ENCODE data around the gene SLC25A23. TPM values are rescaled to one million over a fixed set of nuclear protein-coding genes. Genes with fewer than 3 reads are reported as not detected.

Gene SLC25A23
- total RNA-seq, 1 experiment from 2014 or later, result 89.5 TPM

DNA sequence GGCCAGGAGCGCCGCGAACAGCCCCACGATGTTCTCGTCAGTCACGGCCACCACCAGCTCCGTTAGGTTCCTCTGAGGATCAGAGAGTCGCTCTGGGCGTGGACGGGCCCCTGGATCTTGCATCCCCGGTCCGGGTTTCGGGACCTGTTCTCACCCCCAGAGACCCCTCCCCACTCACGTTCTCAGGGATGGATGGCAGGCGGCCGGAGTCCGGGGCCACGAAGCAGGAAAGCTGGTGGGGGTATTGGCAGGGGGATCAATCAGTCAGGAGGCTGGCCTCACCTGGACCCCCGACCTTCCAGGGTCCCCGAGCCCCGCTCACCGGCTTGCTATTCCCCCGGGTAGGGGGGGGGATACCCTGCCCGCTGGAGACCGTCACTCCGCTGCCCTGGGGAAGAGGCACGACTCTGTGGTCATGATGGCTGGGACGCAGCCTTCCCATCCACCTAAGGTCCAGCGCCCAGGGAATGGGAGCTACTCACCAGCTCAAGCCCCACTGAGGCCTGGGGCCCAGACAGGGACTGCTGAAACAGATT is 17.4 kb upstream of the SLC25A23 start:
- BruUV-seq (replicated peaks), result no TSS peak
- POLR2A ChIA-PET, result interaction anchor here (0.6 kb wide), 1 partner anchor 260 kb away, joined by 3 read pairs; no protein-coding TSS in a partner anchor

More for the DNA sequence above, 17.4 kb upstream of the SLC25A23 start:
- CTCF ChIA-PET, result no interaction called here
- ATAC-seq (no peak), DNase-seq (ENCODE audit: low read depth, low spot score) (no peak)
- Histone ChIP-seq H3K9me3 (ENCODE audit: control insufficient read depth in 1 of 2, insufficient read depth in 1 of 2, low read depth in 1 of 2, low read length in 2 of 2) (no peaks in the 10 kb centered on the region), H2AFZ (ENCODE audit: low read depth, low read length, poor library complexity, severe bottlenecking) (no peak overlapping the region), H4K20me1 (ENCODE audit: insufficient read depth) (no peaks in the 10 kb centered on the region), H3K79me2 (ENCODE audit: insufficient read depth, low read length) (no peaks in the 10 kb centered on the region), H3K27me3 (ENCODE audit: insufficient read depth, low read length) (no peaks in the 10 kb centered on the region), H3K4me3 (replicated peaks in 1 of 2; ENCODE audit: low read depth in 1 of 2, low read length in 2 of 2) (no peak overlapping the region), H3K4me1 (ENCODE audit: control insufficient read depth in 1 of 2, insufficient read depth in 2 of 2, low read length in 2 of 2) (peaks cover 8 to 32% of the 10 kb centered on the region in 2 experiments), H3K27ac (ENCODE audit: low read depth, low read length) (no peak overlapping the region), H3K9ac (ENCODE audit: low read length) (no peak overlapping the region), H3K4me2 (ENCODE audit: low read length) (no peak overlapping the region), H3K36me3 (ENCODE audit: control insufficient read depth in 1 of 2, insufficient read depth in 2 of 2, low read length in 2 of 2) (no peaks in the 10 kb centered on the region), H3K9me2 (ENCODE audit: insufficient read depth) (no peaks in the 10 kb centered on the region)
- TF ChIP-seq FOSL1 (IDR thresholded peaks at IDR 0.05; ENCODE audit: low read depth), result no peak
- no peak for TF ChIP-seq POLR2AphosphoS5 (IDR thresholded peaks at IDR 0.05; ENCODE audit: low read depth, low read length)
- no peak for TF ChIP-seq CEBPB (IDR thresholded peaks at IDR 0.05; ENCODE audit: low read depth)
- TF ChIP-seq RAD21 (IDR thresholded peaks at IDR 0.05; ENCODE audit: low read depth), result no peak
- TF ChIP-seq, protein P1, sequence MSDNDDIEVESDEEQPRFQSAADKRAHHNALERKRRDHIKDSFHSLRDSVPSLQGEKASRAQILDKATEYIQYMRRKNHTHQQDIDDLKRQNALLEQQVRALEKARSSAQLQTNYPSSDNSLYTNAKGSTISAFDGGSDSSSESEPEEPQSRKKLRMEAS (IDR thresholded peaks at IDR 0.05), result no peak
- no peak for TF ChIP-seq EGR1 (IDR thresholded peaks at IDR 0.05; ENCODE audit: low read depth)
- TF ChIP-seq JUND (IDR thresholded peaks at IDR 0.05), result no peak
- no peak for TF ChIP-seq ZNF274 (IDR thresholded peaks at IDR 0.05; ENCODE audit: low read depth, low read length)
- no peak for TF ChIP-seq CBX3 (IDR thresholded peaks at IDR 0.05; ENCODE audit: low read depth)
- TF ChIP-seq, protein P2, sequence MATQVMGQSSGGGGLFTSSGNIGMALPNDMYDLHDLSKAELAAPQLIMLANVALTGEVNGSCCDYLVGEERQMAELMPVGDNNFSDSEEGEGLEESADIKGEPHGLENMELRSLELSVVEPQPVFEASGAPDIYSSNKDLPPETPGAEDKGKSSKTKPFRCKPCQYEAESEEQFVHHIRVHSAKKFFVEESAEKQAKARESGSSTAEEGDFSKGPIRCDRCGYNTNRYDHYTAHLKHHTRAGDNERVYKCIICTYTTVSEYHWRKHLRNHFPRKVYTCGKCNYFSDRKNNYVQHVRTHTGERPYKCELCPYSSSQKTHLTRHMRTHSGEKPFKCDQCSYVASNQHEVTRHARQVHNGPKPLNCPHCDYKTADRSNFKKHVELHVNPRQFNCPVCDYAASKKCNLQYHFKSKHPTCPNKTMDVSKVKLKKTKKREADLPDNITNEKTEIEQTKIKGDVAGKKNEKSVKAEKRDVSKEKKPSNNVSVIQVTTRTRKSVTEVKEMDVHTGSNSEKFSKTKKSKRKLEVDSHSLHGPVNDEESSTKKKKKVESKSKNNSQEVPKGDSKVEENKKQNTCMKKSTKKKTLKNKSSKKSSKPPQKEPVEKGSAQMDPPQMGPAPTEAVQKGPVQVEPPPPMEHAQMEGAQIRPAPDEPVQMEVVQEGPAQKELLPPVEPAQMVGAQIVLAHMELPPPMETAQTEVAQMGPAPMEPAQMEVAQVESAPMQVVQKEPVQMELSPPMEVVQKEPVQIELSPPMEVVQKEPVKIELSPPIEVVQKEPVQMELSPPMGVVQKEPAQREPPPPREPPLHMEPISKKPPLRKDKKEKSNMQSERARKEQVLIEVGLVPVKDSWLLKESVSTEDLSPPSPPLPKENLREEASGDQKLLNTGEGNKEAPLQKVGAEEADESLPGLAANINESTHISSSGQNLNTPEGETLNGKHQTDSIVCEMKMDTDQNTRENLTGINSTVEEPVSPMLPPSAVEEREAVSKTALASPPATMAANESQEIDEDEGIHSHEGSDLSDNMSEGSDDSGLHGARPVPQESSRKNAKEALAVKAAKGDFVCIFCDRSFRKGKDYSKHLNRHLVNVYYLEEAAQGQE (IDR thresholded peaks at IDR 0.05; ENCODE audit: low read depth), result no peak
- TF ChIP-seq, protein P3, sequence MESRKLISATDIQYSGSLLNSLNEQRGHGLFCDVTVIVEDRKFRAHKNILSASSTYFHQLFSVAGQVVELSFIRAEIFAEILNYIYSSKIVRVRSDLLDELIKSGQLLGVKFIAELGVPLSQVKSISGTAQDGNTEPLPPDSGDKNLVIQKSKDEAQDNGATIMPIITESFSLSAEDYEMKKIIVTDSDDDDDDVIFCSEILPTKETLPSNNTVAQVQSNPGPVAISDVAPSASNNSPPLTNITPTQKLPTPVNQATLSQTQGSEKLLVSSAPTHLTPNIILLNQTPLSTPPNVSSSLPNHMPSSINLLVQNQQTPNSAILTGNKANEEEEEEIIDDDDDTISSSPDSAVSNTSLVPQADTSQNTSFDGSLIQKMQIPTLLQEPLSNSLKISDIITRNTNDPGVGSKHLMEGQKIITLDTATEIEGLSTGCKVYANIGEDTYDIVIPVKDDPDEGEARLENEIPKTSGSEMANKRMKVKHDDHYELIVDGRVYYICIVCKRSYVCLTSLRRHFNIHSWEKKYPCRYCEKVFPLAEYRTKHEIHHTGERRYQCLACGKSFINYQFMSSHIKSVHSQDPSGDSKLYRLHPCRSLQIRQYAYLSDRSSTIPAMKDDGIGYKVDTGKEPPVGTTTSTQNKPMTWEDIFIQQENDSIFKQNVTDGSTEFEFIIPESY (IDR thresholded peaks at IDR 0.05; ENCODE audit: extremely low read depth, insufficient replicate concordance, low read length), result no peak
- TF ChIP-seq SRF (IDR thresholded peaks at IDR 0.05; ENCODE audit: low read depth), result no peak
- TF ChIP-seq YY1 (IDR thresholded peaks at IDR 0.05; ENCODE audit: extremely low read depth, insufficient replicate concordance, low read depth, low read length), result no peak
- TF ChIP-seq, protein P4, sequence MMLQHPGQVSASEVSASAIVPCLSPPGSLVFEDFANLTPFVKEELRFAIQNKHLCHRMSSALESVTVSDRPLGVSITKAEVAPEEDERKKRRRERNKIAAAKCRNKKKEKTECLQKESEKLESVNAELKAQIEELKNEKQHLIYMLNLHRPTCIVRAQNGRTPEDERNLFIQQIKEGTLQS (IDR thresholded peaks at IDR 0.05), result no peak
- no peak for TF ChIP-seq SP1 (IDR thresholded peaks at IDR 0.05; ENCODE audit: low read depth)
- no peak for TF ChIP-seq EZH2 (IDR thresholded peaks at IDR 0.05)
- RAD21 ChIA-PET (ENCODE audit: low non-redundant PET in 1 of 2, low total read pairs in 2 of 2, uncharacterized antibody in 2 of 2, unreplicated experiment in 2 of 2), result no interaction called here
- intact Hi-C loops (cut with micrococcal nuclease), result no loop called here

Measured in HCT116 (cell line).